Measurements from ENCODE around the gene SLC1A1. TPM values are rescaled to one million over a fixed set of nuclear protein-coding genes. Genes with fewer than 3 reads are reported as not detected.
"Not testable (repeated sequence)": the region's sequence is repeated elsewhere in the genome, so short reads cannot be mapped to it uniquely, and the experiment has no call there.

The SLC1A1 gene
- total and polyA plus RNA-seq, 4 donors = 5.1 to 13.8 (median 5.4) TPM

GRCh38 chr9:4541281-4541680 is 51.0 kb downstream of the SLC1A1 start:
- 81 to 86% methylated on average over 3 of the region's 3 CpGs for WGBS, 2 donors
- H3K4me3 ChIP-seq = no peak overlapping the region
- DNase-seq = no peak

GRCh38 chr9:4541856-4542255 is 51.6 kb downstream of the SLC1A1 start:
- H3K27ac ChIP-seq (ENCODE audit: low read depth in 1 of 2, low read length in 1 of 2) = no peak overlapping the region
- no peak for ATAC-seq (ENCODE audit: insufficient read depth, low FRiP score)
- no peak overlapping the region for H3K9ac ChIP-seq (ENCODE audit: insufficient read depth in 1 of 2, low read length in 2 of 2)
- no peaks in the 10 kb centered on the region for H3K36me3 ChIP-seq (ENCODE audit: control insufficient read depth in 4 of 4, insufficient read depth in 4 of 4, low read length in 4 of 4)
- no peak for TF ChIP-seq CTCF (IDR thresholded peaks at IDR 0.05; ENCODE audit: control extremely low read depth, extremely low read depth)
- 56 to 58% methylated on average over 2 of the region's 2 CpGs for WGBS, 2 donors
- H3K27me3 ChIP-seq (ENCODE audit: control insufficient read depth in 3 of 3, insufficient read depth in 3 of 3, low read length in 2 of 3) = no peaks in the 10 kb centered on the region
- no peak for DNase-seq
- no peak overlapping the region for H3K4me3 ChIP-seq
- peaks cover 0 to 2% (median 0%) of the 10 kb centered on the region in 5 donors for H3K4me1 ChIP-seq (ENCODE audit: control insufficient read depth in 5 of 5, insufficient read depth in 5 of 5, low read length in 5 of 5)
- peaks cover 0 to 9% (median 0%) of the 10 kb centered on the region in 4 donors for H3K9me3 ChIP-seq (ENCODE audit: control insufficient read depth in 4 of 4, insufficient read depth in 3 of 4, low read length in 3 of 4)

More at GRCh38 chr9:4541281-4541680, 51.0 kb downstream of the SLC1A1 start:
- Histone ChIP-seq H3K27me3 (ENCODE audit: control insufficient read depth in 3 of 3, insufficient read depth in 3 of 3, low read length in 2 of 3) (no peaks in the 10 kb centered on the region), H3K9me3 (ENCODE audit: control insufficient read depth in 4 of 4, insufficient read depth in 3 of 4, low read length in 3 of 4) (peaks cover 0 to 9% (median 0%) of the 10 kb centered on the region in 4 donors), H3K36me3 (ENCODE audit: control insufficient read depth in 4 of 4, insufficient read depth in 4 of 4, low read length in 4 of 4) (no peaks in the 10 kb centered on the region), H3K27ac (ENCODE audit: low read depth in 1 of 2, low read length in 1 of 2) (no peak overlapping the region), H3K4me1 (ENCODE audit: control insufficient read depth in 5 of 5, insufficient read depth in 5 of 5, low read length in 5 of 5) (no peaks in the 10 kb centered on the region), H3K9ac (ENCODE audit: insufficient read depth in 1 of 2, low read length in 2 of 2) (no peak overlapping the region)
- ATAC-seq (ENCODE audit: insufficient read depth, low FRiP score) = no peak
- TF ChIP-seq CTCF (IDR thresholded peaks at IDR 0.05; ENCODE audit: control extremely low read depth, extremely low read depth) = no peak

- not testable (repeated sequence) for H3K27me3 ChIP-seq (ENCODE audit: control insufficient read depth in 3 of 3, insufficient read depth in 3 of 3, low read length in 2 of 3); ATAC-seq (ENCODE audit: insufficient read depth, low FRiP score); H3K27ac ChIP-seq (ENCODE audit: low read depth in 1 of 2, low read length in 1 of 2); DNase-seq; H3K4me1 ChIP-seq (ENCODE audit: control insufficient read depth in 5 of 5, insufficient read depth in 5 of 5, low read length in 5 of 5); H3K9ac ChIP-seq (ENCODE audit: insufficient read depth in 1 of 2, low read length in 2 of 2); H3K36me3 ChIP-seq (ENCODE audit: control insufficient read depth in 4 of 4, insufficient read depth in 4 of 4, low read length in 4 of 4); H3K4me3 ChIP-seq; H3K9me3 ChIP-seq (ENCODE audit: control insufficient read depth in 4 of 4, insufficient read depth in 3 of 4, low read length in 3 of 4)
- 66 to 72% methylated on average over 5 of the region's 5 CpGs for WGBS, 2 donors
Measured at GRCh38 chr9:4544714-4545113, 54.4 kb downstream of the SLC1A1 start.

GRCh38 chr9:4547016-4547415 is 56.7 kb downstream of the SLC1A1 start:
- peaks cover 0 to 16% (median 9%) of the 10 kb centered on the region in 5 donors for H3K4me1 ChIP-seq (ENCODE audit: control insufficient read depth in 5 of 5, insufficient read depth in 5 of 5, low read length in 5 of 5)
- DNase-seq = peak in 2 of 3 donors; percentile 55 to 67
- no peaks in the 10 kb centered on the region for H3K36me3 ChIP-seq (ENCODE audit: control insufficient read depth in 4 of 4, insufficient read depth in 4 of 4, low read length in 4 of 4)
- H3K9ac ChIP-seq (ENCODE audit: insufficient read depth in 1 of 2, low read length in 2 of 2) = no peak overlapping the region
- no peak overlapping the region for H3K4me3 ChIP-seq
- ATAC-seq (ENCODE audit: insufficient read depth, low FRiP score) = no peak
- H3K9me3 ChIP-seq (ENCODE audit: control insufficient read depth in 4 of 4, insufficient read depth in 3 of 4, low read length in 3 of 4) = no peaks in the 10 kb centered on the region
- WGBS, 2 donors = 76 to 78% methylated on average over 1 of the region's 1 CpG
- no peak overlapping the region for H3K27ac ChIP-seq (ENCODE audit: low read depth in 1 of 2, low read length in 1 of 2)
- no peaks in the 10 kb centered on the region for H3K27me3 ChIP-seq (ENCODE audit: control insufficient read depth in 3 of 3, insufficient read depth in 3 of 3, low read length in 2 of 3)
- no peak for TF ChIP-seq CTCF (IDR thresholded peaks at IDR 0.05; ENCODE audit: control extremely low read depth, extremely low read depth)
